GM18873 (cell line): ENCODE results near the gene ASZ1.

Source experiments
- ATAC-seq: cut with Tn5 transposase; IDR thresholded peaks from one replicate; pipeline ENCODE4 v1.9.1; 2021; ENCODE audit warnings: mild to moderate bottlenecking, moderate library complexity, moderate number of reproducible peaks; ENCODE audit not compliant: unreplicated experiment, low FRiP score

ASZ1 gene

DNA sequence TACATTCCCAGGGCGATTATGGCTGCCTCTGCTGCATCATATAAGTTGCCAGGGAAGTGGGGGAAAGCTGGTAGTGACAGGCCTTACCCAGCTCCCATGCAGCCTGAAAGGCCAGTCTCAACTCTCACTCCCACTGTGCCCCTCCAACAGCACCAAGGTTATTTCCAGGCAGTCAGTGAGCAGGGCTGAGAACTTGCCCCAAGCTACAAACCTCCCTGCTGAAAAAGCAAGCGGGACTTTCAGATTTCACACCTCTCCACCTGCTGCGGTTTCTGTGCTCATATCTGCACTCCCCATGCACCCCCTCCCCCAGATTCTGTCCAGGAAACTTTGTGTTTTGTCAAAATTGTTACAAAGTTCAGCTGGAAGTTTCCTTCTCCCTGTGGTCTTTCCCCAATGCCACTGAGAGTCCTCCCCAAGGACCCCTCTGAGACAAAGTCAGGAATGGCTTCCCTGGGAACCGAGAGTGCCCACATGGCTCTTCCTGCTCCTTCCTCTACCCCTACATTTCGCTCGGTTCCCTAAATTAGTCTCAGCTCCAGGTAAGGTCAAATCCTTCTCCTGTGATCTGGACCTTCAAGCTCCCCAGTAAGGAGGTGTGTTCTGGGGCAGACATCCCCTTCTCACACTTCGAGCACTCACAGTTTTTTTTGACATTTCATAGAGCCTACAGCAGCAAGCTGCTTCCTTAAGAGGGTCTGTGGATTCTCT is 79.2 kb downstream of the ASZ1 start:
- no peak for ATAC-seq

DNA sequence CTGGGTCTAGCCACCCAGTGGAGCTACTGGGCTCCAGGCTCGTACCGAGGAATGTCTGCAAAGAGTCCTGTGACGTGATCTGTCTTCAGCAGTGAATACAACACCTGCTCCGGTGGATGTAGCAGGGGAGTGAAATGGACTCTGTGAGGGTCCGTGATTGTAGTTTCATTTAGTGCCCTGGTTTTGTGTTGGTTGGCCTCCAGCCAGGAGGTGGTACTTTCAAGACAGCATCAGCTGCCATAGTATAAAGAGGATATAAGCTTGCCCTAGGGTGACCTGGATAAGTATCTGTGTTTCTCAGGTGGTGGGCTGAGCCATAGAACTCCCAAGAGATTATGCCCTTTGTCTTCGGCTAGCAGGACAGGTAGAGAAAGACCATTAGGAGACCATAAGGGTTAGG is 79.8 kb downstream of the ASZ1 start:
- ATAC-seq = no peak

DNA sequence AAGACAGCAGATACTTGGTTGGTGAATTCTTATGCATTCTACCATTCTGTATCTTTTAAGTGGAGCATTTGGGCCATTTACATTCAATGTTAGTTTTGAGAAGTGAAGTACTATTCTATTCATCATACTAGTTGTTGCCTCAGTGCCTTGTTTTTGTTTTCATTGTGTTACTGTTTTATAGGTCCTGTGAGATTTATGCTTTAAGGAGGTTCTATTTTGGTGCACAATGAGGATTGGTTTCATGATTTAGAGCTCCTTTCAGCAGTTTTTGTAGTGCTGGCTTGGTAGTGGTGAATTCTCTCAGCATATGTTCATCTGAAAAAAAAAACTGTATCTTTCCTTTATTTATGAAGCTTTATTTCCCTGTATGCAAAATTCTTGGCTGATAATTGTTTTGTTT is 81.1 kb downstream of the ASZ1 start:
- ATAC-seq = no peak

DNA sequence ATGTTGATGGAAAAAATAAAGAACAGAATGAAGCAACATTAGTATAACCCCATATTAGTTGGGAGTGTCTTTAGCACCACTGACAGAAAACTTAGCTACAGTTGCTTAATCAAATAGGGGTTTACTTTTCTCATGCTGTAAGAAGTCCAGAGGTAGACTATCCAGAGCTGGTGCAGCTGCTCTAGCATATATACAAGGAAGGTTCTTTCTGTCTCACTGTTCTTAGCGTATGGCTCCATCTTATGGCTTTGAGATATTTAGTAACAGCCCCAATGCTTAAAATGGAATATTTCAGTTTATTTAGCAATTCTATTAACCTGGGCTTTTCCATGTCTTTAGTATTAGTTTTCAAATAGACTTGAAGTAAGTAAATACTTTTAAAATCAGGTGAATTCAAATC is 89.3 kb downstream of the ASZ1 start:
- no peak for ATAC-seq

DNA sequence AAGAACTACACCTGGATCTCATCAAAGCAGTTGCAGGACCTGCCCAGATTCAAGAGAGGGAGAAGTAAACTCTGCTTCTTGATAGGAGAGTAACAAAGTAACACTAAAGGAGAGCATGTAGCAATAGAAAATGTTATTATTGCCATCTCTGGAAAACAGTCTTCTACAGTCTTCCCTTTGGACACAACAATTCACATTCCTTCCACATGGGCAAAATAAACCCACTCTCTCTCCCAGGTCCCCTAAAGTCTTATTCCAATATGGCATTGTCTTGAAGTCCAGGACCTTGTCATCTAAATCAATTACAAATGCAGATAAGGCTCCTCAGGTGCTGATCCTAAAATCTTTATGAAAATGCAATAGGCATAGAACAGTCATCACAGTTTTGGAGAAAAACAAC is 94.1 kb downstream of the ASZ1 start:
- ATAC-seq = no peak

DNA sequence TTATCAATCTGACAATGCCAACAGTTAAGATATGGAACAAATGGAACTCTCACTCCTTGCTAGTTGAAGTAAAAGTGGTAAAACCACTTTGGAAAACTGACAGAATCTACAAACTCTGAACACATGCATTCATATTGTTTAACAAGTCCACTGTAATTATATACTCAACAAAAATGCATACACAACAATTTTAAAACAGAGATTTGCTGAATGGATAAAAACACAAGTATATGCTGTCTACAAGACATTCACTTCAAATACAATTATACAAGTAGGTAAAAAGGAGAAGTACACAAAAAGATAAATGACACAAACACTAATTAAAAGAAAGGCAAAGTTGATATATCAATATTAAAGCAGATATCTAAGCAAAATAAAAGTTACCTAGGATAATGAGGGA is 95.3 kb downstream of the ASZ1 start:
- ATAC-seq = no peak

DNA sequence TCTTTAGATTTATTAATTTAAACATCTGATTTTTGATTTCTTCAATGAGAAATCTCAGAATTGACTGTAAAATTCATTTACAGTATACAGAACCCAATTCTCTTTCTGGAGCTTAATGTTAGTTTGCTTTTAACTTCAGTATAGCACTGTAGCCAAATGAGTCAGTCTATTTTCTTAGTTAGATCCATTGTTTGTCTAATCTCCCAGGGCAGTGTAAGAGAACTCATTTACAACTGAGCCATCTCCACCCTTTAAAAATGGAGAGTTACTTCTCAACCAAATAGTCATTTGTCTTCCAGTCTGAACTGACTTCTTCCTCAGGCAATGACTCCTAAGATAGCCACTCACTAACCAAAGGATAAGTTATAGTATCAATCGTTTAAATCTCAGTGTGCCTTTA is 101.5 kb downstream of the ASZ1 start:
- no peak for ATAC-seq

DNA sequence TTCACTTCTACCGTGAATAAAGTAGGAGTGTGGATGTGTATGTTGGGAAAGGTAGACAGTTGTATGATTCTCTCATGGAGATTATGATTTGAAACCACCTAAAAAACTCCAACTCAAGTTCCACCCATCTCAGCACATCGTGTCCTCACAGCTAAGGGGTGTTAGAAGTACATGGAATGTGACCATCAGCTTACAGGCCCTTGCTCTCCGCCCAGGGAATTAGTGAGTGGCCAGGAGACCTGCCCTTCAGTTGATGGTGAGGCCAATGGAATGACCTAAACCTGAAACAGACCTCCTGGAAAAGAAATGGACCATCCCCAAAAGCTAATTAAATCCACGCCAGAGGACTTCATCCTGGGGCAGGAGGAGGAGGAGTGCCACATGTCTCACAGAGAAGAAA is 102.3 kb downstream of the ASZ1 start:
- ATAC-seq = no peak

DNA sequence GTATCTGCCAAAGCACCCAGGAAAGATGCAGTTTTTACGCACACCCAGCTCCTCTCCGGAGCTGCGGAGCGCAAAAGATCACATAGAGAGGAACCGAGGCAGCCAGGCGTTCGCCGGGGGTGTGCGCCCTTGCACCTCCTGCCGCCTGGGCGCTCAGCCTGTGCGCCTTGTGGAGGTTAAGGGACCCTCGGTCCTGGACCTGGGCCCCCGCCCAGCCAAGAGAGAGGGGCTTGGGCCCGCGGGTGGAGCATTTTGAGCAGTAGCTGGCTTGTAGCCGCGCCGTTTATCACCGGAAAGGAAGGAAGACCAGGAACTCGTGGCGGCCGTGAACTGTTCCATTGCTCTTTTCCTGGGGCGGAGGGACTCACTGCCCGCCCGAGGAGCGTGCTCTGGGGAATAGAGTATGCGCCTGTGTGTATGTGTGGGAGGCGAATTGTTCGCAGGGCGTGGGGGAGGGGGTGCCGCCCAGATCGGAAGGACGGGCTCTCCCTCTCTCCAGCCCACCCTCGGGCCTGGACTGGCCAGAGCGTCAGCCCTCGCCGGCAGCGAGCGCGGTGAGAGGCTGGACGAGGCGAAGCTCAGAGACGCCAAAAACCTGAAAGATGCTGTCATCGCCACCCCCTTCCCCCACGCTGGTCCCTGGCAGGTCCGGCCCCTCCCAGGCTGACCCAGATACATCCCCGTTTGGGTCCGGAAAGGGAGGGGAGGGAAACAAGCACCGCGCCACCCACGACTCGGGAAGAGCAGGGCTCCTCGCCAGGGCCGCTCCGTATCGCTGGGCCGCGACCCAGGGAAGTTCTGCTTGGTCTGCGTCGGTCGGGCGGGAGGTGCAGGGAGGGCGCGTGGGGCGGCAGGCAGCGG is 103.2 kb downstream of the ASZ1 start:
- ATAC-seq = no peak

DNA sequence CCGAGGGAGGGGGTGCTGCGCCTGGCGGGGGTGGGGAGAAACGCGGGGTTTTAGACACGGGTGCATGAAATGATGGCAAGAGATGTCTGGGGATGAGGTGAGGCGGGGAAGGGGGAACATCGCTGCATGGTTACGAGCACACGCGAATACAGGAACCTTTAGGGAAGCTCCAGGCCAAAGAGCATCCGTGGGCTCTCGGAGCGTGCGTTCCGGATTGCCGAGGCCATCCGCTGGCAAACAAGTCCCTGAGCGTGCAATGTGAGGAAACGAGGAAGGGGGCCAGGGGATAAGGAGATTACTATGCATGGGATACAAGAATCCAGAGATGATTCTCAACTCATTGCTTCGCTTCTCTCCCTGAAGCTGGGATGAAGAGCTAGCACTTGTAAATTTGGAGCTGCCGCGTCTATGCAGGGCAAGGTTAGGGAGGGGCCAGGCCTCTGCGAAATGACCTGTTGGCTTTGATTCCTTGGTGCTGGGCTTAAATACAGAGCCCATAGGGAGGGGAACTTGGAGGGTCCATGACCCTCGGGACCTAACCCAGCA is 103.9 kb downstream of the ASZ1 start:
- ATAC-seq = no peak

DNA sequence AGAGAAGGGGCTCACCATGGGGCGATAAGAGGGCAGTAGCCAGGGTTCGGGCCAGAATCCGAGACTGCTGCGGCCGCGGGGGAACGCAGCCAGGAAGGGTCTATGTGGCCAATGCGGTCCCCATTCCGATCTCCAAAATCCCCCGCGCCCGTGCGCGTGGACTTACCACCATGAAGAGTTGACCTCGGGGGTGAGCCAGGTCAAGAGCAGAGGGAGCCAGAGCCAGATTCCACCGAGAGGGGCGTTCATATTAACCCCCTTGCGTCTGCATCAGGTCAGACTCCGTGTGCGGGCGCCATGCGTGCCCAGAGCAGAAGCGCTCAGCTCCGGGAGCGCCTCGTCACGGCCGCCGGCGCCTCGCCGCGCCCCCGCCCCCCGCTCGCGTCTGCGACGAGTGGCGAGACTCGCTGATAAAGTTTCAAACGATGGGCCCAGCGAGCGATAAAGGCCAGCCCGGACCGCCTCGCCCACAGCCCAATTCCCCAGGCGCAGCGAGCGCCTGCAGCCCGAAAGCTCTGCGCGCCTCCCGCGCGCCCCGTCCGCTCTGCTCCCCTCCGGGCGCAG is 104.5 kb downstream of the ASZ1 start, which contains the start of gene WNT2:
Gene WNT2 (minus strand): TSS at position 318 of the 564 bp plus-strand sequence. CDS start 69 bp downstream, at position 249.
- ATAC-seq = no peak

DNA sequence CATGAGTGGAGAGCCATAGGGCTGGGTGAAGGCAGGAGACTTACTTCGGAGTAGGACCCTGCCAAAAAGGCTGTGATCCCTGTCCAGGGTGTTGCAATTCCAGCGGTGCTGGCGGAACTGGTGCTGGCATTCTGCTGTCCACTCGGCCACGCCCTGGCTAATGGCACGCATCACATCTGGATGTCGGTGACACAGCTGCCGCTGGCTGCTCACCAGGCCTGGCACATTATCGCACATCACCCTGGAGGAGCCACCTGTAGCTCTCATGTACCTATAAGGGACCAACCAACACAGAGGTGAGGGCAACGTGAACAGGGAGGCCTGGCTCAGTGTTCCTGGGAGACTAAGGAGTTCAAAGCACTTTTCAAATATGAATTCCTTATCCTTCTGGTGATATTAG is 106.8 kb downstream of the ASZ1 start:
- ATAC-seq = no peak

DNA sequence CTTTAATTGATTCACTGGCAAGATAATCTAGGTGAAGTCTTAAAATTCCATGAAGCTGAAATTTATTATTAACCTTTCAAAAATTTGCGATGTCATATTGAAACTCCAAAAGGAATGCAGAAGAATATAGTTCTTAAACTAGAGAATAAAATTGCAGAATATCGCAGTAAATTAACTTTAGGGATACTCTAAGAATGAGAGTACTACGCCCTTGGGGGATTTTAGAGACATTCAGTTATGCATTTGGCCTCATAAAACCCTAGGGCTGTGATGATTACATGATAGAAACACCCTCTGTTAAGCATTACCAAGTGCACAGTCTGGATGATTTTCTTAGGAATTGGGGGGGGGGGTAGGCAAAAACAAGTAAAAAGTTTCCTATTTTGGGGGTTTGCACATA is 108.1 kb downstream of the ASZ1 start:
- ATAC-seq = no peak

DNA sequence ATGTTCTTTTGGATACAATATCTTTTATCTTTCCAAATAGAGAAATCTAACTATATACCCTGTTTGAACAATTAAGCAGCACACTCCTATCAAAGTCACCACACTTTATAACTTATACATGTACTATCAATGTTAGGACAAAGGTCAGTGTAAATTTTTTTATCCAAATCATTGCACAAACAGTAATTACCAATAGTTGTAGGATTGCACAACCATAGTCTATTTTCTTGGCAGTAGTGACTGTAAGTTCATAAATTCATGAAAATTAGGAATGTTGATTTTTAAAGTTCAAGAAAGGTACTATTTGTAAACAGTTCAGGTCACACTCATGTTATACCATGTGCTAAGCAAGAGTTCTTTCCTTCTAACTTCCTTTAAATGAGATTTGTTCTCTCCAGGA is 113.7 kb downstream of the ASZ1 start:
- no peak for ATAC-seq
